HepG2 (cell line): ENCODE results near the gene AHRR. TPM values are rescaled to one million over a fixed set of nuclear protein-coding genes. Genes with fewer than 3 reads are reported as not detected.

Experiments used
- AGO2 ChIP-seq: fragments of 200-400 bp; formaldehyde crosslinking; optimal IDR thresholded peaks from 2 replicates; pipeline ENCODE3; 2017; ENCODE audit warnings: mild to moderate bottlenecking, low read depth, low read length, moderate library complexity
- ARID2 ChIP-seq: sonication (generic); formaldehyde crosslinking; IDR thresholded peaks from 2 replicates; pipeline ENCODE4 v1.8.1; 2022; ENCODE audit warnings: mild to moderate bottlenecking, missing genetic modification reagents, borderline replicate concordance
- ATF7-NPFF ChIP-seq: sonication (generic); formaldehyde crosslinking; IDR thresholded peaks from 2 replicates; pipeline ENCODE4 v1.8.1; 2023; ENCODE audit warnings: mild to moderate bottlenecking, low read depth, missing genetic modification reagents, moderate library complexity
- HOXA3 ChIP-seq: sonication (generic); formaldehyde crosslinking; IDR thresholded peaks from 2 replicates; pipeline ENCODE4 v1.5.0; 2020; ENCODE audit warnings: missing genetic modification reagents
- MAZ ChIP-seq, 2 experiments: sonication (generic) in 1 of 2; formaldehyde crosslinking in 1 of 2; IDR thresholded peaks; 2 replicates each; pipeline versions ENCODE4 v1.5.0 to v1.6.1; 2012 to 2020; ENCODE audit warnings: low read depth in 2 of 2, mild to moderate bottlenecking in 2 of 2, borderline replicate concordance in 1 of 2, improper control_type of control experiment in 1 of 2, low read length in 1 of 2, missing genetic modification reagents in 1 of 2, moderate library complexity in 1 of 2
- MBNL3 ChIP-seq: fragments of 250-450 bp; sonication (Bioruptor Pico); conservative IDR thresholded peaks from 2 replicates; pipeline ENCODE4 v1.8.0; 2022; ENCODE audit warnings: mild to moderate bottlenecking, inconsistent platforms
- NFATC3 ChIP-seq: sonication (generic); formaldehyde crosslinking; IDR thresholded peaks from 2 replicates; pipeline ENCODE4 v1.5.1; 2020; ENCODE audit warnings: mild to moderate bottlenecking, missing genetic modification reagents
- PITX1 ChIP-seq: sonication (generic); formaldehyde crosslinking; IDR thresholded peaks from 2 replicates; pipeline ENCODE4 v1.5.1; 2020; ENCODE audit warnings: mild to moderate bottlenecking, missing genetic modification reagents
- RORA ChIP-seq: sonication (generic); formaldehyde crosslinking; IDR thresholded peaks from 2 replicates; pipeline ENCODE4 v1.5.0; 2020; ENCODE audit warnings: mild to moderate bottlenecking, missing genetic modification reagents, moderate library complexity
- SMAD1 ChIP-seq: sonication (generic); formaldehyde crosslinking; IDR thresholded peaks from 2 replicates; pipeline ENCODE4 v1.4.0; 2020; ENCODE audit warnings: missing genetic modification reagents, low read depth, mild to moderate bottlenecking, borderline replicate concordance
- TBX2 ChIP-seq: sonication (generic); formaldehyde crosslinking; IDR thresholded peaks from 2 replicates; pipeline ENCODE4 v1.5.0; 2020; ENCODE audit warnings: missing genetic modification reagents, mild to moderate bottlenecking, borderline replicate concordance
- THAP8 ChIP-seq: sonication (generic); formaldehyde crosslinking; IDR thresholded peaks from 2 replicates; pipeline ENCODE4 v1.5.1; 2020; ENCODE audit warnings: missing genetic modification reagents, mild to moderate bottlenecking, borderline replicate concordance
- ZFP82 ChIP-seq: sonication (generic); formaldehyde crosslinking; IDR thresholded peaks from 2 replicates; pipeline ENCODE4 v1.5.1; 2020; ENCODE audit warnings: mild to moderate bottlenecking, missing genetic modification reagents, borderline replicate concordance
- ZNF724P ChIP-seq: sonication (generic); formaldehyde crosslinking; IDR thresholded peaks from 2 replicates; pipeline ENCODE4 v1.8.0; 2022; ENCODE audit warnings: missing genetic modification reagents, borderline replicate concordance
- polyA plus RNA-seq, 8 experiments: library from polyadenylated mRNA; depleted of rRNA in 3 of 8; stranded (reverse) in 7 of 8; unstranded in 1 of 8; fragments of >200 nt; fragmentation: Illumina TruSeq in 4 of 8; extraction: Trizol in 4 of 8; gene quantifications; 2 replicates each; pipeline versions ENCODE4 v1.2.1 to v1.2.3, GENCODE V29; 2011 to 2016; ENCODE audit warnings: low read depth in 4 of 8, missing spikeins in 1 of 8, mixed read lengths in 1 of 8; ENCODE audit not compliant: insufficient read depth in 1 of 8
- total RNA-seq, 5 experiments: library from RNA; depleted of rRNA; stranded (reverse); fragments of >200 nt; fragmentation: Illumina TruSeq; extraction: Trizol; gene quantifications; 2 replicates each; pipeline ENCODE4 v1.2.3, GENCODE V29; 2016; ENCODE audit warnings: low read depth in 1 of 5
- TF ChIP-seq, protein P1 (sequence below): sonication (generic); formaldehyde crosslinking; IDR thresholded peaks from 2 replicates; pipeline ENCODE4 v1.4.0; 2020; ENCODE audit warnings: missing genetic modification reagents; ENCODE audit errors: not compliant biosample characterization
- TF ChIP-seq, protein P2 (sequence below): sonication (generic); formaldehyde crosslinking; IDR thresholded peaks from 2 replicates; pipeline ENCODE4 v1.4.0; 2020; ENCODE audit warnings: missing genetic modification reagents
- TF ChIP-seq, protein P3 (sequence below): sonication (generic); formaldehyde crosslinking; IDR thresholded peaks from 2 replicates; pipeline ENCODE4 v1.5.0; 2020; ENCODE audit warnings: missing genetic modification reagents
- TF ChIP-seq, protein P4 (sequence below): sonication (generic); formaldehyde crosslinking; IDR thresholded peaks from 2 replicates; pipeline ENCODE4 v1.8.1; 2023; ENCODE audit warnings: mild to moderate bottlenecking, missing genetic modification reagents
- TF ChIP-seq, protein P5 (sequence below): sonication (generic); formaldehyde crosslinking; IDR thresholded peaks from 2 replicates; pipeline ENCODE4 v1.4.0; 2020; ENCODE audit warnings: missing genetic modification reagents, borderline replicate concordance

The AHRR gene
- total and polyA plus RNA-seq, 2 of the 13 experiments (the other 11 are each of a cell fraction or from before 2014, with no cell fraction given): 0.28 to 0.35 TPM

- TF ChIP-seq ATF7-NPFF (CRISPR knock-in tag) (0 out of 2 replicates have a peak, but pooled peaks have one; percentile 61), SMAD1 (0 out of 2 replicates have a peak, but pooled peaks have one; percentile 17), PITX1 (CRISPR knock-in tag) (peak; percentile 73), THAP8 (CRISPR knock-in tag) (no peak), NFATC3 (CRISPR knock-in tag) (no peak), MAZ (IDR thresholded peaks at IDR 0.05; ENCODE audit: borderline replicate concordance, low read depth, low read length) (peak; percentile 49; the same call in 1 of the 2 replicates), MAZ (CRISPR knock-in tag; IDR thresholded peaks at IDR 0.05; ENCODE audit: low read depth) (no peak), ZNF724P (CRISPR knock-in tag) (0 out of 2 replicates have a peak, but pooled peaks have one; percentile 21), ZFP82 (CRISPR knock-in tag) (no peak), ARID2 (CRISPR knock-in tag) (no peak), RORA (no peak), HOXA3 (peak; percentile 52; the same call in 1 of the 2 replicates), MBNL3 (CRISPR knock-in tag) (no peak), AGO2 (peak; percentile 74), TBX2 (CRISPR knock-in tag) (0 out of 2 replicates have a peak, but pooled peaks have one; percentile 22)
- TF ChIP-seq, protein P1, sequence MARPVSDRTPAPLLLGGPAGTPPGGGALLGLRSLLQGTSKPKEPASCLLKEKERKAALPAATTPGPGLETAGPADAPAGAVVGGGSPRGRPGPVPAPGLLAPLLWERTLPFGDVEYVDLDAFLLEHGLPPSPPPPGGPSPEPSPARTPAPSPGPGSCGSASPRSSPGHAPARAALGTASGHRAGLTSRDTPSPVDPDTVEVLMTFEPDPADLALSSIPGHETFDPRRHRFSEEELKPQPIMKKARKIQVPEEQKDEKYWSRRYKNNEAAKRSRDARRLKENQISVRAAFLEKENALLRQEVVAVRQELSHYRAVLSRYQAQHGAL (CRISPR knock-in tag): no peak
- TF ChIP-seq, protein P2, sequence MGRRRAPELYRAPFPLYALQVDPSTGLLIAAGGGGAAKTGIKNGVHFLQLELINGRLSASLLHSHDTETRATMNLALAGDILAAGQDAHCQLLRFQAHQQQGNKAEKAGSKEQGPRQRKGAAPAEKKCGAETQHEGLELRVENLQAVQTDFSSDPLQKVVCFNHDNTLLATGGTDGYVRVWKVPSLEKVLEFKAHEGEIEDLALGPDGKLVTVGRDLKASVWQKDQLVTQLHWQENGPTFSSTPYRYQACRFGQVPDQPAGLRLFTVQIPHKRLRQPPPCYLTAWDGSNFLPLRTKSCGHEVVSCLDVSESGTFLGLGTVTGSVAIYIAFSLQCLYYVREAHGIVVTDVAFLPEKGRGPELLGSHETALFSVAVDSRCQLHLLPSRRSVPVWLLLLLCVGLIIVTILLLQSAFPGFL (CRISPR knock-in tag): no peak
- TF ChIP-seq, protein P3, sequence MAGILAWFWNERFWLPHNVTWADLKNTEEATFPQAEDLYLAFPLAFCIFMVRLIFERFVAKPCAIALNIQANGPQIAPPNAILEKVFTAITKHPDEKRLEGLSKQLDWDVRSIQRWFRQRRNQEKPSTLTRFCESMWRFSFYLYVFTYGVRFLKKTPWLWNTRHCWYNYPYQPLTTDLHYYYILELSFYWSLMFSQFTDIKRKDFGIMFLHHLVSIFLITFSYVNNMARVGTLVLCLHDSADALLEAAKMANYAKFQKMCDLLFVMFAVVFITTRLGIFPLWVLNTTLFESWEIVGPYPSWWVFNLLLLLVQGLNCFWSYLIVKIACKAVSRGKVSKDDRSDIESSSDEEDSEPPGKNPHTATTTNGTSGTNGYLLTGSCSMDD (CRISPR knock-in tag): no peak
- TF ChIP-seq, protein P4, sequence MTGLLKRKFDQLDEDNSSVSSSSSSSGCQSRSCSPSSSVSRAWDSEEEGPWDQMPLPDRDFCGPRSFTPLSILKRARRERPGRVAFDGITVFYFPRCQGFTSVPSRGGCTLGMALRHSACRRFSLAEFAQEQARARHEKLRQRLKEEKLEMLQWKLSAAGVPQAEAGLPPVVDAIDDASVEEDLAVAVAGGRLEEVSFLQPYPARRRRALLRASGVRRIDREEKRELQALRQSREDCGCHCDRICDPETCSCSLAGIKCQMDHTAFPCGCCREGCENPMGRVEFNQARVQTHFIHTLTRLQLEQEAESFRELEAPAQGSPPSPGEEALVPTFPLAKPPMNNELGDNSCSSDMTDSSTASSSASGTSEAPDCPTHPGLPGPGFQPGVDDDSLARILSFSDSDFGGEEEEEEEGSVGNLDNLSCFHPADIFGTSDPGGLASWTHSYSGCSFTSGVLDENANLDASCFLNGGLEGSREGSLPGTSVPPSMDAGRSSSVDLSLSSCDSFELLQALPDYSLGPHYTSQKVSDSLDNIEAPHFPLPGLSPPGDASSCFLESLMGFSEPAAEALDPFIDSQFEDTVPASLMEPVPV: no peak
- TF ChIP-seq, protein P5, sequence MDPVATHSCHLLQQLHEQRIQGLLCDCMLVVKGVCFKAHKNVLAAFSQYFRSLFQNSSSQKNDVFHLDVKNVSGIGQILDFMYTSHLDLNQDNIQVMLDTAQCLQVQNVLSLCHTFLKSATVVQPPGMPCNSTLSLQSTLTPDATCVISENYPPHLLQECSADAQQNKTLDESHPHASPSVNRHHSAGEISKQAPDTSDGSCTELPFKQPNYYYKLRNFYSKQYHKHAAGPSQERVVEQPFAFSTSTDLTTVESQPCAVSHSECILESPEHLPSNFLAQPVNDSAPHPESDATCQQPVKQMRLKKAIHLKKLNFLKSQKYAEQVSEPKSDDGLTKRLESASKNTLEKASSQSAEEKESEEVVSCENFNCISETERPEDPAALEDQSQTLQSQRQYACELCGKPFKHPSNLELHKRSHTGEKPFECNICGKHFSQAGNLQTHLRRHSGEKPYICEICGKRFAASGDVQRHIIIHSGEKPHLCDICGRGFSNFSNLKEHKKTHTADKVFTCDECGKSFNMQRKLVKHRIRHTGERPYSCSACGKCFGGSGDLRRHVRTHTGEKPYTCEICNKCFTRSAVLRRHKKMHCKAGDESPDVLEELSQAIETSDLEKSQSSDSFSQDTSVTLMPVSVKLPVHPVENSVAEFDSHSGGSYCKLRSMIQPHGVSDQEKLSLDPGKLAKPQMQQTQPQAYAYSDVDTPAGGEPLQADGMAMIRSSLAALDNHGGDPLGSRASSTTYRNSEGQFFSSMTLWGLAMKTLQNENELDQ: no peak
These were observed 121.1 kb downstream of the AHRR start, which contains the start of gene EXOC3 (continued) for GRCh38 chr5:442335-443238.
